Calu3 (cell line): Measurements from ENCODE around the gene TMEM209. TPM values are rescaled to one million over a fixed set of nuclear protein-coding genes. Genes with fewer than 3 reads are reported as not detected.
"Not testable (repeated sequence)": the region's sequence is repeated elsewhere in the genome, so short reads cannot be mapped to it uniquely, and the experiment has no call there.

Source experiments
- BruUV-seq: library from RNA; stranded (reverse); fragments of 400-500 nt; replicated peaks from 2 replicates; lab custom pipeline; 2021; lab: Mats Ljungman, UMichigan
- CTCF ChIA-PET: fragments of 300-600 bp; sonication (Branson Sonifier 250); formaldehyde crosslinking; loops from one replicate; lab custom pipeline; 2022; ENCODE audit warnings: antibody characterized with exemption; lab: Charles Lee
- DNase-seq: peaks from one replicate; pipeline ENCODE4 v3.0.0; 2022
- H3K27ac Mint-ChIP-seq: one replicate; pipeline ENCODE4 v1.8.0; 2022; ENCODE audit warnings: mixed read lengths; ENCODE audit not compliant: unreplicated experiment
- H3K27me3 Mint-ChIP-seq: one replicate; pipeline ENCODE4 v1.8.0; 2022; ENCODE audit warnings: mixed read lengths; ENCODE audit not compliant: unreplicated experiment
- H3K36me3 Mint-ChIP-seq: one replicate; pipeline ENCODE4 v1.8.0; 2022; ENCODE audit warnings: mild to moderate bottlenecking, moderate library complexity, mixed read lengths; ENCODE audit not compliant: insufficient read depth, unreplicated experiment
- H3K4me1 Mint-ChIP-seq: one replicate; pipeline ENCODE4 v1.8.0; 2022; ENCODE audit warnings: mild to moderate bottlenecking, low read depth, mixed read lengths; ENCODE audit not compliant: unreplicated experiment
- H3K4me3 Mint-ChIP-seq: one replicate; pipeline ENCODE4 v1.8.0; 2022; ENCODE audit warnings: mild to moderate bottlenecking, low read depth, moderate library complexity, mixed read lengths; ENCODE audit not compliant: unreplicated experiment
- H3K9me3 Mint-ChIP-seq: one replicate; pipeline ENCODE4 v1.8.0; 2022; ENCODE audit warnings: low read depth, mixed read lengths; ENCODE audit not compliant: unreplicated experiment
- CTCF ChIP-seq: fragments of 200-600 bp; IDR thresholded peaks from one replicate; pipeline ENCODE4 v1.8.0; 2022; ENCODE audit warnings: antibody characterized with exemption; ENCODE audit not compliant: unreplicated experiment
- intact Hi-C: fragments of 100-400 bp; cut with micrococcal nuclease; formaldehyde crosslinking; loops from one replicate; pipeline ENCODE4 v1.10.0; 2022; ENCODE audit not compliant: unreplicated experiment
- total RNA-seq: library from RNA; stranded (reverse); gene quantifications from 2 replicates; pipeline ENCODE4 v1.2.3, GENCODE V29; 2022

The TMEM209 gene
- total RNA-seq, 1 experiment from 2014 or later = 26.6 TPM

GRCh38 chr7:130232209-130232608, 27.0 kb upstream of the TMEM209 start:
- no TSS peak for BruUV-seq
- no peak overlapping the region for H3K4me3 Mint-ChIP-seq
- no peaks in the 10 kb centered on the region for H3K9me3 Mint-ChIP-seq
- H3K27ac Mint-ChIP-seq = no peak overlapping the region
- no peak for DNase-seq
- H3K4me1 Mint-ChIP-seq = no peaks in the 10 kb centered on the region
- TF ChIP-seq CTCF = no peak
- H3K36me3 Mint-ChIP-seq = no peaks in the 10 kb centered on the region
- CTCF ChIA-PET = no interaction called here
- intact Hi-C loops = no loop called here
- peaks cover 10% of the 10 kb centered on the region for H3K27me3 Mint-ChIP-seq

- Mint-ChIP-seq H3K27me3 (peaks cover 10% of the 10 kb centered on the region), H3K36me3 (no peaks in the 10 kb centered on the region), H3K9me3 (no peaks in the 10 kb centered on the region), H3K4me3 (no peak overlapping the region), H3K27ac (no peak overlapping the region), H3K4me1 (no peaks in the 10 kb centered on the region)
- no peak for DNase-seq
- TF ChIP-seq CTCF = no peak
- intact Hi-C loops = no loop called here
- no TSS peak for BruUV-seq
- CTCF ChIA-PET = no interaction called here
Measured at GRCh38 chr7:130231792-130232191, 26.6 kb upstream of the TMEM209 start.

GRCh38 chr7:130229981-130230380, 24.8 kb upstream of the TMEM209 start:
- BruUV-seq, H3K36me3 Mint-ChIP-seq, H3K9me3 Mint-ChIP-seq, CTCF ChIA-PET, intact Hi-C loops, H3K4me3 Mint-ChIP-seq, DNase-seq, H3K27ac Mint-ChIP-seq, H3K4me1 Mint-ChIP-seq: not testable (repeated sequence)
- H3K27me3 Mint-ChIP-seq = peaks cover 10% of the 10 kb centered on the region

GRCh38 chr7:130228840-130229502, 23.8 kb upstream of the TMEM209 start:
- CTCF ChIA-PET = no interaction called here
- no peak for DNase-seq
- no peak overlapping the region for H3K27ac Mint-ChIP-seq

More at GRCh38 chr7:130228840-130229502, 23.8 kb upstream of the TMEM209 start:
- BruUV-seq = no TSS peak
- no peaks in the 10 kb centered on the region for H3K9me3 Mint-ChIP-seq
- H3K4me1 Mint-ChIP-seq = no peaks in the 10 kb centered on the region
- intact Hi-C loops = no loop called here
- peaks cover under 1% of the 10 kb centered on the region for H3K36me3 Mint-ChIP-seq
- peaks cover 10% of the 10 kb centered on the region for H3K27me3 Mint-ChIP-seq
- no peak for TF ChIP-seq CTCF
- no peak overlapping the region for H3K4me3 Mint-ChIP-seq
